WERI-Rb-1 (cell line): Measurements from ENCODE around the gene COL23A1.

ENCODE experiments used
- DNase-seq: peaks from one replicate; pipeline ENCODE4 v3.0.0-alpha.2; 2020
- H3K27ac ChIP-seq: fragments of 250-450 bp; sonication (Bioruptor Pico); 2 replicates; pipeline ENCODE4 v1.5.1; 2020; ENCODE audit warnings: mild to moderate bottlenecking, moderate library complexity
- H3K27me3 ChIP-seq: fragments of 250-450 bp; sonication (Bioruptor Pico); 2 replicates; pipeline ENCODE4 v1.5.1; 2021; ENCODE audit warnings: mild to moderate bottlenecking, low read depth, moderate library complexity; ENCODE audit not compliant: insufficient read depth, severe bottlenecking
- H3K36me3 ChIP-seq: fragments of 250-450 bp; sonication (Bioruptor Pico); 2 replicates; pipeline ENCODE4 v1.5.1; 2020; ENCODE audit warnings: mild to moderate bottlenecking, moderate library complexity
- H3K4me3 ChIP-seq: 2 replicates; pipeline ENCODE4 v1.5.1; 2011; ENCODE audit warnings: low read depth, mild to moderate bottlenecking, control low read depth, low read length
- H3K9me3 ChIP-seq: fragments of 250-450 bp; sonication (Bioruptor Pico); 2 replicates; pipeline ENCODE4 v1.5.1; 2021; ENCODE audit warnings: mild to moderate bottlenecking, moderate library complexity; ENCODE audit not compliant: severe bottlenecking
- CTCF ChIP-seq: IDR thresholded peaks from 2 replicates; pipeline ENCODE4 v1.5.1; 2011; ENCODE audit warnings: low read depth, mild to moderate bottlenecking, control low read depth, inconsistent platforms, low read length

Gene COL23A1

GRCh38 chr5:178314961-178315820 is 275.0 kb downstream of the COL23A1 start:
- no peaks in the 10 kb centered on the region for H3K9me3 ChIP-seq
- H3K27ac ChIP-seq: no peak overlapping the region
- TF ChIP-seq CTCF: no peak

GRCh38 chr5:178314061-178314660 is 276.0 kb downstream of the COL23A1 start:
- no peak overlapping the region for H3K27ac ChIP-seq
- TF ChIP-seq CTCF: no peak
- no peaks in the 10 kb centered on the region for H3K9me3 ChIP-seq
- DNase-seq: no peak
- no peaks in the 10 kb centered on the region for H3K27me3 ChIP-seq
- H3K4me3 ChIP-seq: no peak overlapping the region
- no peaks in the 10 kb centered on the region for H3K36me3 ChIP-seq

More at GRCh38 chr5:178314961-178315820, 275.0 kb downstream of the COL23A1 start:
- Histone ChIP-seq H3K27me3 (no peaks in the 10 kb centered on the region), H3K36me3 (no peaks in the 10 kb centered on the region), H3K4me3 (no peak overlapping the region)
- DNase-seq: peak; percentile 50

DNA sequence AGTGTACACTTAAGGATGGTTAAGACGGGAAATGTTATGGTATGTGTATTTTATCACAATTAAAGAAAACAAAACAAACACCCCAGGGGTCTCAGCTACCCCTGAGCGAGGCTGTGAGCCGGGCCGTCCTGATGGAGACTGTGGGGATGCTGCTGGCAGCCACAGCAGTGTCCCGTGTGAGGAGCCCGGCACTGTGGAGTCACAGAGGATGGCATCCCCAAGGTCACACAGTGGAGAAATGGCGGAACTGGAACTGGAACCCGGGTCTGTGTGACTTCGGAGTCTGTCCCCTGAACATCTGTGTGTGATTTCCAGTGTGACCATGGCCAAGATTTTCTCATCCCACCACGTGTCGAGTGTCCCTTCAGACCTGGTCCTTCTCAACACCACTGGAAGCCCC is 276.9 kb downstream of the COL23A1 start:
- TF ChIP-seq CTCF: no peak
- H3K9me3 ChIP-seq: no peaks in the 10 kb centered on the region
- DNase-seq: no peak
- H3K27me3 ChIP-seq: no peaks in the 10 kb centered on the region
- H3K27ac ChIP-seq: no peak overlapping the region
- H3K36me3 ChIP-seq: no peaks in the 10 kb centered on the region
- H3K4me3 ChIP-seq: no peak overlapping the region

DNA sequence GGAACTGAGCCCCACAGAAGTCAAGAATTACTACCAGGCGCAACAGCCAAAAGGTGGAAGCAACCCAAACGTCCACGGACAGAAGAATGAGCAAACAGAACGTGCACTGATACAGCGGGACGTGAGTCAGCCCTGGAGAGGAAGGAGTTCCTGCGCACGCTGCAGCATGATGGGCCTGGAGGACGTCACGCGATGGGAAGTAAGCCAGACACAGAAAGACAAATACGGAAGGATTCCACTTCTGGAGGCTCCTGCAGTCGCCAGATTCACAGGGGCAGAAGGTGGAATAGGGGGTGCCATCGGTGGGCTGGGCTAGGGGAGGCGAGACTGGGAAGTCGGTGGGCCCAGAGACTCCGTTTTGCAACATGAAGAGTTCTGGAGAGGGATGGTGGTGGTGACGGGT is 277.3 kb downstream of the COL23A1 start:
- Histone ChIP-seq H3K27ac (no peak overlapping the region), H3K4me3 (no peak overlapping the region), H3K27me3 (no peaks in the 10 kb centered on the region), H3K9me3 (no peaks in the 10 kb centered on the region), H3K36me3 (no peaks in the 10 kb centered on the region)
- no peak for DNase-seq
- TF ChIP-seq CTCF: no peak

- no peaks in the 10 kb centered on the region for H3K27me3 ChIP-seq
- no peak overlapping the region for H3K4me3 ChIP-seq
- no peak for DNase-seq
- no peak overlapping the region for H3K27ac ChIP-seq
- no peak for TF ChIP-seq CTCF
- no peaks in the 10 kb centered on the region for H3K36me3 ChIP-seq
- no peaks in the 10 kb centered on the region for H3K9me3 ChIP-seq
Measured at GRCh38 chr5:178310130-178310865, 279.9 kb downstream of the COL23A1 start.
